Measurements from ENCODE around the gene TCEA3.

GRCh38 chr1:23376890-23377811 is 47.4 kb downstream of the TCEA3 start:
- TF ChIP-seq CTCF (conservative IDR thresholded peaks at IDR 0.05) (no peak), ZFX (IDR thresholded peaks at IDR 0.05) (no peak)
